HG03045 (cell line): ENCODE data around the gene TCTN1.

ENCODE experiments used
- ATAC-seq: cut with Tn5 transposase; IDR thresholded peaks from one replicate; pipeline ENCODE4 v1.9.1; 2021; ENCODE audit warnings: mild to moderate bottlenecking, moderate library complexity; ENCODE audit not compliant: unreplicated experiment

TCTN1 gene

GRCh38 chr12:110677206-110677911 is 63.4 kb downstream of the TCTN1 start:
- no peak for ATAC-seq

GRCh38 chr12:110677982-110678381 is 64.1 kb downstream of the TCTN1 start:
- ATAC-seq: no peak

GRCh38 chr12:110679201-110679600 is 65.3 kb downstream of the TCTN1 start:
- ATAC-seq: no peak

GRCh38 chr12:110680032-110680431 is 66.1 kb downstream of the TCTN1 start:
- ATAC-seq: no peak

- no peak for ATAC-seq
These were observed 70.0 kb downstream of the TCTN1 start for GRCh38 chr12:110683888-110684287.

- no peak for ATAC-seq
These were observed 70.4 kb downstream of the TCTN1 start for GRCh38 chr12:110684312-110684836.

- ATAC-seq: no peak
These were observed 72.5 kb downstream of the TCTN1 start for GRCh38 chr12:110686294-110686903.

- no peak for ATAC-seq
These were observed 73.7 kb downstream of the TCTN1 start for GRCh38 chr12:110687396-110688169.

GRCh38 chr12:110688446-110689280 is 74.7 kb downstream of the TCTN1 start, which contains the start of gene HVCN1:
TSS of gene HVCN1 (minus strand) at chr12:110689115. CDS start at chr12:110683245, 5,870 bp downstream.
- peak; percentile 39 for ATAC-seq

- ATAC-seq: peak; percentile 47
These were observed 75.6 kb downstream of the TCTN1 start for GRCh38 chr12:110689281-110690126.

GRCh38 chr12:110690127-110690430 is 76.2 kb downstream of the TCTN1 start:
- no peak for ATAC-seq

GRCh38 chr12:110693731-110694130 is 79.8 kb downstream of the TCTN1 start:
- no peak for ATAC-seq

GRCh38 chr12:110694330-110694901 is 80.5 kb downstream of the TCTN1 start:
- no peak for ATAC-seq

GRCh38 chr12:110696283-110696682 is 82.4 kb downstream of the TCTN1 start:
- no peak for ATAC-seq

GRCh38 chr12:110697236-110697635 is 83.3 kb downstream of the TCTN1 start:
- no peak for ATAC-seq

- ATAC-seq: peak; percentile 84
These were observed 84.4 kb downstream of the TCTN1 start for GRCh38 chr12:110698171-110698902.
